WTC11 (cell line): ENCODE measurements around the gene ELL3. TPM values are rescaled to one million over a fixed set of nuclear protein-coding genes. Genes with fewer than 3 reads are reported as not detected.
A peak's percentile ranks its signal among the peaks of the same experiment; 100 is the strongest.

Source experiments
- ATAC-seq: fragments of 200-7000 bp; cut with Tn5 transposase; 2 replicates; pipeline ENCODE4 v1.10.0; 2021; ENCODE audit warnings: mild to moderate bottlenecking, moderate library complexity
- CTCF ChIA-PET: fragments of 300-600 bp; sonication (Branson Sonifier 250); formaldehyde crosslinking; loops from one replicate; lab custom pipeline; 2021; ENCODE audit warnings: antibody characterized with exemption; lab: Charles Lee
- POLR2A ChIA-PET: fragments of 350-600 bp; sonication (Branson Sonifier 250); formaldehyde crosslinking; loops from one replicate; lab custom pipeline; 2021; ENCODE audit warnings: antibody characterized with exemption; lab: Charles Lee
- DNase-seq: peaks from one replicate; pipeline ENCODE4 v3.0.0; 2021; ENCODE audit warnings: low spot score
- H3K27ac Mint-ChIP-seq: 2 replicates; pipeline ENCODE4 v1.8.0; 2021; ENCODE audit warnings: mixed read lengths
- H3K27me3 Mint-ChIP-seq: 2 replicates; pipeline ENCODE4 v1.8.0; 2021; ENCODE audit warnings: low read depth, mild to moderate bottlenecking, moderate library complexity, mixed read lengths
- H3K36me3 Mint-ChIP-seq: 2 replicates; pipeline ENCODE4 v1.8.0; 2021; ENCODE audit warnings: mixed read lengths
- H3K4me1 Mint-ChIP-seq: 2 replicates; pipeline ENCODE4 v1.8.0; 2022; ENCODE audit warnings: mixed read lengths
- H3K4me3 Mint-ChIP-seq: 2 replicates; pipeline ENCODE4 v1.8.0; 2021; ENCODE audit warnings: mild to moderate bottlenecking, moderate library complexity, mixed read lengths
- H3K9me3 Mint-ChIP-seq: 2 replicates; pipeline ENCODE4 v1.8.0; 2021; ENCODE audit warnings: mixed read lengths
- ATF1 ChIP-seq: sonication (generic); formaldehyde crosslinking; IDR thresholded peaks from 2 replicates; pipeline ENCODE4 v1.8.1; 2023; ENCODE audit warnings: mild to moderate bottlenecking, moderate library complexity, missing genetic modification reagents
- CREB1 ChIP-seq: sonication (generic); formaldehyde crosslinking; IDR thresholded peaks from 2 replicates; pipeline ENCODE4 v1.8.0; 2023; ENCODE audit warnings: mild to moderate bottlenecking, missing genetic modification reagents
- ETV6 ChIP-seq: sonication (generic); formaldehyde crosslinking; IDR thresholded peaks from 2 replicates; pipeline ENCODE4 v1.8.1; 2022; ENCODE audit warnings: mild to moderate bottlenecking, missing genetic modification reagents
- FOXP1 ChIP-seq: sonication (generic); formaldehyde crosslinking; IDR thresholded peaks from 2 replicates; pipeline ENCODE4 v1.8.0; 2022; ENCODE audit warnings: missing genetic modification reagents, mild to moderate bottlenecking, moderate library complexity, borderline replicate concordance
- GABPB1 ChIP-seq: sonication (generic); formaldehyde crosslinking; IDR thresholded peaks from 2 replicates; pipeline ENCODE4 v1.8.1; 2023; ENCODE audit warnings: mild to moderate bottlenecking, missing genetic modification reagents
- JAZF1 ChIP-seq: fragments of 250-450 bp; sonication (Bioruptor Pico); IDR thresholded peaks from 2 replicates; pipeline ENCODE4 v1.9.0; 2021; ENCODE audit warnings: moderate library complexity, mild to moderate bottlenecking, inconsistent platforms
- JUN ChIP-seq: sonication (generic); formaldehyde crosslinking; IDR thresholded peaks from 2 replicates; pipeline ENCODE4 v1.8.0; 2023; ENCODE audit warnings: mild to moderate bottlenecking, missing genetic modification reagents
- KAT7 ChIP-seq: sonication (generic); formaldehyde crosslinking; IDR thresholded peaks from 2 replicates; pipeline ENCODE4 v1.8.1; 2023; ENCODE audit warnings: missing genetic modification reagents, mild to moderate bottlenecking, borderline replicate concordance
- MYBL2 ChIP-seq: sonication (generic); formaldehyde crosslinking; IDR thresholded peaks from 2 replicates; pipeline ENCODE4 v1.8.1; 2023; ENCODE audit warnings: mild to moderate bottlenecking, moderate library complexity, missing genetic modification reagents
- NFE2L1 ChIP-seq: sonication (generic); formaldehyde crosslinking; IDR thresholded peaks from 2 replicates; pipeline ENCODE4 v1.8.1; 2023; ENCODE audit warnings: missing genetic modification reagents
- NFYB ChIP-seq: sonication (generic); formaldehyde crosslinking; conservative IDR thresholded peaks from 2 replicates; pipeline ENCODE4 v1.8.0; 2022; ENCODE audit warnings: low read depth, missing genetic modification reagents
- NR2C2 ChIP-seq: sonication (generic); formaldehyde crosslinking; IDR thresholded peaks from 2 replicates; pipeline ENCODE4 v1.8.0; 2022; ENCODE audit warnings: mild to moderate bottlenecking, missing genetic modification reagents
- PRRX2 ChIP-seq: fragments of 250-450 bp; sonication (Bioruptor Pico); IDR thresholded peaks from 2 replicates; pipeline ENCODE4 v1.8.0; 2021; ENCODE audit warnings: mild to moderate bottlenecking
- SMAD4 ChIP-seq: sonication (generic); formaldehyde crosslinking; IDR thresholded peaks from 2 replicates; pipeline ENCODE4 v1.8.0; 2022; ENCODE audit warnings: mild to moderate bottlenecking, missing genetic modification reagents
- SOX15 ChIP-seq: fragments of 250-450 bp; sonication (Bioruptor Pico); IDR thresholded peaks from 2 replicates; pipeline ENCODE4 v1.9.0; 2021; ENCODE audit warnings: mild to moderate bottlenecking
- TEAD1 ChIP-seq: sonication (generic); formaldehyde crosslinking; IDR thresholded peaks from 2 replicates; pipeline ENCODE4 v1.8.0; 2022; ENCODE audit warnings: mild to moderate bottlenecking, missing genetic modification reagents
- ZNF232 ChIP-seq: sonication (generic); formaldehyde crosslinking; IDR thresholded peaks from 2 replicates; pipeline ENCODE4 v1.8.0; 2022; ENCODE audit warnings: mild to moderate bottlenecking, missing genetic modification reagents
- ZNF263 ChIP-seq: sonication (generic); formaldehyde crosslinking; IDR thresholded peaks from 2 replicates; pipeline ENCODE4 v1.8.1; 2022; ENCODE audit warnings: low read depth, mild to moderate bottlenecking, moderate library complexity, missing genetic modification reagents
- total RNA-seq: library from RNA; stranded (reverse); gene quantifications from 3 replicates; pipeline ENCODE4 v1.2.3, GENCODE V29; 2021
- TF ChIP-seq, protein P1 (sequence below): sonication (generic); formaldehyde crosslinking; conservative IDR thresholded peaks from 2 replicates; pipeline ENCODE4 v1.8.1; 2022; ENCODE audit warnings: mild to moderate bottlenecking, missing genetic modification reagents
- TF ChIP-seq, protein P2 (sequence below): sonication (generic); formaldehyde crosslinking; IDR thresholded peaks from 2 replicates; pipeline ENCODE4 v1.8.1; 2023; ENCODE audit warnings: mild to moderate bottlenecking, missing genetic modification reagents, borderline replicate concordance
- TF ChIP-seq, protein P3 (sequence below): sonication (generic); formaldehyde crosslinking; IDR thresholded peaks from 2 replicates; pipeline ENCODE4 v1.8.1; 2023; ENCODE audit warnings: mild to moderate bottlenecking, missing genetic modification reagents, moderate library complexity
- TF ChIP-seq, protein P4 (sequence below): fragments of 250-450 bp; sonication (Bioruptor Pico); IDR thresholded peaks from 2 replicates; pipeline ENCODE4 v1.9.0; 2021; ENCODE audit warnings: mild to moderate bottlenecking
- TF ChIP-seq, protein P5 (sequence below): sonication (generic); formaldehyde crosslinking; IDR thresholded peaks from 2 replicates; pipeline ENCODE4 v1.8.1; 2022; ENCODE audit warnings: mild to moderate bottlenecking, moderate library complexity, missing genetic modification reagents
- TF ChIP-seq, protein P6 (sequence below): sonication (generic); formaldehyde crosslinking; conservative IDR thresholded peaks from 2 replicates; pipeline ENCODE4 v1.8.1; 2023; ENCODE audit warnings: mild to moderate bottlenecking, low read depth, missing genetic modification reagents, moderate library complexity

The ELL3 gene
- total RNA-seq, 1 experiment from 2014 or later = 8.8 TPM

DNA sequence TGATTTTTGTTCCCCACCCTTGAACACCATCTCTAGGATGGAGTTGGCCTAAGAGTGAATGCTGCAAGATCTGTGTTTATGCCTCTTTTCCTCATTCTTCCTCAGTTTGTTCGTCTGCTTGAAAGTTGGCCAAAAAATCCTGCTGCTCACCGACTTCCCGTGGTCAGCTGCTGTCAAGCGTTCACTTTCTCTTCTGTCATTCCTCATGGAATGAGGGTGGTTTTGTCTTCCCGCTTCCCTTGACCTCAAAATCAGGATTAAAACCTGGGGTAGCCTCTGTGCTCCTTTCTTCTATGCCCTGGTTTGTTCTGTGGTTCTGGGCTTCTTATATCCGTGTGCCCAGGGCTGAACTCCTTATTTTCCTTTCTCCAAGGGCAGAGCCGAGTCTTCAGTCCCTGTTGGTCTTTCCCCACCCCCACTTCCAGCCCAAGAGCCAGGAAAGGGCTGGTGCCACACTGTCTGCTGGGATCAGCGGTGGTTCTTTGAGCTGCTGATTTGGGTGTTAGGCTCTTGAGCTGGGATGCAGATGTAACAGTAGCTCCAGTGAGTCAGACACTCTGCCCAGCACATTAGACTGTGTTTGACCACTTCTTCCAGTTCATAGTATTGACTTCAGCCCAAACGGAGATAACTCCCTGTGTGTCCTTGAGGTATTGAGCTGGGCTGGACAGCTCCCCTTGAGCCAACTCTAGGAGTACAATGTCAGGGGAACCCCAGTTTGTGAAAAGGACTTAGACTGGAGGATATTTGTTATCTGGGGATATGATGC is 17.7 kb upstream of the ELL3 start:
- CTCF ChIA-PET = interaction anchor here (11.1 kb wide), 1 partner anchor 18 kb away, joined by 75 read pairs; the partner anchor contains the start of gene ELL3
- H3K36me3 Mint-ChIP-seq = peaks cover 51% of the 10 kb centered on the region
- H3K27ac Mint-ChIP-seq = peak overlapping the region; percentile 78
- no peak for ATAC-seq
- H3K27me3 Mint-ChIP-seq = no peaks in the 10 kb centered on the region
- TF ChIP-seq, protein P1, sequence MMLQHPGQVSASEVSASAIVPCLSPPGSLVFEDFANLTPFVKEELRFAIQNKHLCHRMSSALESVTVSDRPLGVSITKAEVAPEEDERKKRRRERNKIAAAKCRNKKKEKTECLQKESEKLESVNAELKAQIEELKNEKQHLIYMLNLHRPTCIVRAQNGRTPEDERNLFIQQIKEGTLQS = no peak
- TF ChIP-seq, protein P2, sequence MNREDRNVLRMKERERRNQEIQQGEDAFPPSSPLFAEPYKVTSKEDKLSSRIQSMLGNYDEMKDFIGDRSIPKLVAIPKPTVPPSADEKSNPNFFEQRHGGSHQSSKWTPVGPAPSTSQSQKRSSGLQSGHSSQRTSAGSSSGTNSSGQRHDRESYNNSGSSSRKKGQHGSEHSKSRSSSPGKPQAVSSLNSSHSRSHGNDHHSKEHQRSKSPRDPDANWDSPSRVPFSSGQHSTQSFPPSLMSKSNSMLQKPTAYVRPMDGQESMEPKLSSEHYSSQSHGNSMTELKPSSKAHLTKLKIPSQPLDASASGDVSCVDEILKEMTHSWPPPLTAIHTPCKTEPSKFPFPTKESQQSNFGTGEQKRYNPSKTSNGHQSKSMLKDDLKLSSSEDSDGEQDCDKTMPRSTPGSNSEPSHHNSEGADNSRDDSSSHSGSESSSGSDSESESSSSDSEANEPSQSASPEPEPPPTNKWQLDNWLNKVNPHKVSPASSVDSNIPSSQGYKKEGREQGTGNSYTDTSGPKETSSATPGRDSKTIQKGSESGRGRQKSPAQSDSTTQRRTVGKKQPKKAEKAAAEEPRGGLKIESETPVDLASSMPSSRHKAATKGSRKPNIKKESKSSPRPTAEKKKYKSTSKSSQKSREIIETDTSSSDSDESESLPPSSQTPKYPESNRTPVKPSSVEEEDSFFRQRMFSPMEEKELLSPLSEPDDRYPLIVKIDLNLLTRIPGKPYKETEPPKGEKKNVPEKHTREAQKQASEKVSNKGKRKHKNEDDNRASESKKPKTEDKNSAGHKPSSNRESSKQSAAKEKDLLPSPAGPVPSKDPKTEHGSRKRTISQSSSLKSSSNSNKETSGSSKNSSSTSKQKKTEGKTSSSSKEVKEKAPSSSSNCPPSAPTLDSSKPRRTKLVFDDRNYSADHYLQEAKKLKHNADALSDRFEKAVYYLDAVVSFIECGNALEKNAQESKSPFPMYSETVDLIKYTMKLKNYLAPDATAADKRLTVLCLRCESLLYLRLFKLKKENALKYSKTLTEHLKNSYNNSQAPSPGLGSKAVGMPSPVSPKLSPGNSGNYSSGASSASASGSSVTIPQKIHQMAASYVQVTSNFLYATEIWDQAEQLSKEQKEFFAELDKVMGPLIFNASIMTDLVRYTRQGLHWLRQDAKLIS (CRISPR knock-in tag) = no peak
- TF ChIP-seq GABPB1 (CRISPR knock-in tag) = no peak
- no peak for TF ChIP-seq MYBL2
- TF ChIP-seq ATF1 (CRISPR knock-in tag) = no peak
- no peak for TF ChIP-seq CREB1 (CRISPR knock-in tag)
- TF ChIP-seq FOXP1 (CRISPR knock-in tag) = no peak
- TF ChIP-seq KAT7 = no peak
- TF ChIP-seq, protein P3, sequence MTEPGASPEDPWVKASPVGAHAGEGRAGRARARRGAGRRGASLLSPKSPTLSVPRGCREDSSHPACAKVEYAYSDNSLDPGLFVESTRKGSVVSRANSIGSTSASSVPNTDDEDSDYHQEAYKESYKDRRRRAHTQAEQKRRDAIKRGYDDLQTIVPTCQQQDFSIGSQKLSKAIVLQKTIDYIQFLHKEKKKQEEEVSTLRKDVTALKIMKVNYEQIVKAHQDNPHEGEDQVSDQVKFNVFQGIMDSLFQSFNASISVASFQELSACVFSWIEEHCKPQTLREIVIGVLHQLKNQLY (CRISPR knock-in tag) = no peak
- TF ChIP-seq JUN (CRISPR knock-in tag) = no peak
- TF ChIP-seq TEAD1 (CRISPR knock-in tag) = no peak
- TF ChIP-seq ZNF263 (CRISPR knock-in tag) = no peak
- no peak for TF ChIP-seq SOX15
- no peak for TF ChIP-seq PRRX2
- TF ChIP-seq NFE2L1 = no peak
- TF ChIP-seq JAZF1 (CRISPR knock-in tag) = no peak
- no peak for DNase-seq
- H3K4me3 Mint-ChIP-seq = peak overlapping the region; percentile 97
- POLR2A ChIA-PET = interaction anchor here (0.7 to 1.5 kb wide), 3 partner anchors 18 to 30 kb away, joined by 3 to 6 read pairs (median 3); partner anchors contain the start of genes ELL3 and MFAP1
- no peaks in the 10 kb centered on the region for H3K9me3 Mint-ChIP-seq
- peaks cover 50% of the 10 kb centered on the region for H3K4me1 Mint-ChIP-seq

DNA sequence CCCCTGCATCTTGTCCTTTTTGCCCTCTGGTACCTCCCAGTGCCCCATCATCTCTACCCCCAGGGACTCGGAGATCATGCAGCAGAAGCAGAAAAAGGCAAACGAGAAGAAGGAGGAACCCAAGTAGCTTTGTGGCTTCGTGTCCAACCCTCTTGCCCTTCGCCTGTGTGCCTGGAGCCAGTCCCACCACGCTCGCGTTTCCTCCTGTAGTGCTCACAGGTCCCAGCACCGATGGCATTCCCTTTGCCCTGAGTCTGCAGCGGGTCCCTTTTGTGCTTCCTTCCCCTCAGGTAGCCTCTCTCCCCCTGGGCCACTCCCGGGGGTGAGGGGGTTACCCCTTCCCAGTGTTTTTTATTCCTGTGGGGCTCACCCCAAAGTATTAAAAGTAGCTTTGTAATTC is 16.9 kb upstream of the ELL3 start:
- POLR2A ChIA-PET = interaction anchor here (1.2 to 1.5 kb wide), 2 partner anchors 17 kb away, joined by 6 read pairs; partner anchors contain the start of gene ELL3
- Mint-ChIP-seq H3K27ac (peak overlapping the region; percentile 60), H3K4me1 (peaks cover 46% of the 10 kb centered on the region), H3K9me3 (no peaks in the 10 kb centered on the region), H3K4me3 (peak overlapping the region; percentile 97), H3K27me3 (no peaks in the 10 kb centered on the region), H3K36me3 (peaks cover 43% of the 10 kb centered on the region)
- no peak for ATAC-seq
- no peak for DNase-seq
- CTCF ChIA-PET = interaction anchor here (11.1 kb wide), 1 partner anchor 18 kb away, joined by 75 read pairs; the partner anchor contains the start of gene ELL3
- TF ChIP-seq GABPB1 (CRISPR knock-in tag) (no peak), ZNF232 (CRISPR knock-in tag) (no peak), NR2C2 (no peak), ATF1 (CRISPR knock-in tag) (no peak), SOX15 (no peak), PRRX2 (no peak), JUN (CRISPR knock-in tag) (no peak), SMAD4 (CRISPR knock-in tag) (no peak), ETV6 (CRISPR knock-in tag) (no peak), NFYB (CRISPR knock-in tag) (no peak)
- TF ChIP-seq, protein P4, sequence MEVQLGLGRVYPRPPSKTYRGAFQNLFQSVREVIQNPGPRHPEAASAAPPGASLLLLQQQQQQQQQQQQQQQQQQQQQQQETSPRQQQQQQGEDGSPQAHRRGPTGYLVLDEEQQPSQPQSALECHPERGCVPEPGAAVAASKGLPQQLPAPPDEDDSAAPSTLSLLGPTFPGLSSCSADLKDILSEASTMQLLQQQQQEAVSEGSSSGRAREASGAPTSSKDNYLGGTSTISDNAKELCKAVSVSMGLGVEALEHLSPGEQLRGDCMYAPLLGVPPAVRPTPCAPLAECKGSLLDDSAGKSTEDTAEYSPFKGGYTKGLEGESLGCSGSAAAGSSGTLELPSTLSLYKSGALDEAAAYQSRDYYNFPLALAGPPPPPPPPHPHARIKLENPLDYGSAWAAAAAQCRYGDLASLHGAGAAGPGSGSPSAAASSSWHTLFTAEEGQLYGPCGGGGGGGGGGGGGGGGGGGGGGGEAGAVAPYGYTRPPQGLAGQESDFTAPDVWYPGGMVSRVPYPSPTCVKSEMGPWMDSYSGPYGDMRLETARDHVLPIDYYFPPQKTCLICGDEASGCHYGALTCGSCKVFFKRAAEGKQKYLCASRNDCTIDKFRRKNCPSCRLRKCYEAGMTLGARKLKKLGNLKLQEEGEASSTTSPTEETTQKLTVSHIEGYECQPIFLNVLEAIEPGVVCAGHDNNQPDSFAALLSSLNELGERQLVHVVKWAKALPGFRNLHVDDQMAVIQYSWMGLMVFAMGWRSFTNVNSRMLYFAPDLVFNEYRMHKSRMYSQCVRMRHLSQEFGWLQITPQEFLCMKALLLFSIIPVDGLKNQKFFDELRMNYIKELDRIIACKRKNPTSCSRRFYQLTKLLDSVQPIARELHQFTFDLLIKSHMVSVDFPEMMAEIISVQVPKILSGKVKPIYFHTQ (CRISPR knock-in tag) = no peak
- TF ChIP-seq, protein P5, sequence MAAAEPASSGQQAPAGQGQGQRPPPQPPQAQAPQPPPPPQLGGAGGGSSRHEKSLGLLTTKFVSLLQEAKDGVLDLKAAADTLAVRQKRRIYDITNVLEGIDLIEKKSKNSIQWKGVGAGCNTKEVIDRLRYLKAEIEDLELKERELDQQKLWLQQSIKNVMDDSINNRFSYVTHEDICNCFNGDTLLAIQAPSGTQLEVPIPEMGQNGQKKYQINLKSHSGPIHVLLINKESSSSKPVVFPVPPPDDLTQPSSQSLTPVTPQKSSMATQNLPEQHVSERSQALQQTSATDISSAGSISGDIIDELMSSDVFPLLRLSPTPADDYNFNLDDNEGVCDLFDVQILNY = no peak
- TF ChIP-seq, protein P6, sequence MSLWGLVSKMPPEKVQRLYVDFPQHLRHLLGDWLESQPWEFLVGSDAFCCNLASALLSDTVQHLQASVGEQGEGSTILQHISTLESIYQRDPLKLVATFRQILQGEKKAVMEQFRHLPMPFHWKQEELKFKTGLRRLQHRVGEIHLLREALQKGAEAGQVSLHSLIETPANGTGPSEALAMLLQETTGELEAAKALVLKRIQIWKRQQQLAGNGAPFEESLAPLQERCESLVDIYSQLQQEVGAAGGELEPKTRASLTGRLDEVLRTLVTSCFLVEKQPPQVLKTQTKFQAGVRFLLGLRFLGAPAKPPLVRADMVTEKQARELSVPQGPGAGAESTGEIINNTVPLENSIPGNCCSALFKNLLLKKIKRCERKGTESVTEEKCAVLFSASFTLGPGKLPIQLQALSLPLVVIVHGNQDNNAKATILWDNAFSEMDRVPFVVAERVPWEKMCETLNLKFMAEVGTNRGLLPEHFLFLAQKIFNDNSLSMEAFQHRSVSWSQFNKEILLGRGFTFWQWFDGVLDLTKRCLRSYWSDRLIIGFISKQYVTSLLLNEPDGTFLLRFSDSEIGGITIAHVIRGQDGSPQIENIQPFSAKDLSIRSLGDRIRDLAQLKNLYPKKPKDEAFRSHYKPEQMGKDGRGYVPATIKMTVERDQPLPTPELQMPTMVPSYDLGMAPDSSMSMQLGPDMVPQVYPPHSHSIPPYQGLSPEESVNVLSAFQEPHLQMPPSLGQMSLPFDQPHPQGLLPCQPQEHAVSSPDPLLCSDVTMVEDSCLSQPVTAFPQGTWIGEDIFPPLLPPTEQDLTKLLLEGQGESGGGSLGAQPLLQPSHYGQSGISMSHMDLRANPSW = no peak
